ENCODE results near the gene ZNF337. TPM values are rescaled to one million over a fixed set of nuclear protein-coding genes. Genes with fewer than 3 reads are reported as not detected.

The ZNF337 gene
- total RNA-seq, 1 experiment from 2014 or later = 11.4 TPM

GRCh38 chr20:25745738-25746137 is 49.1 kb upstream of the ZNF337 start:
- intact Hi-C loops (cut with micrococcal nuclease) = no loop called here
- POLR2A ChIA-PET = no interaction called here

GRCh38 chr20:25745100-25745499 is 48.4 kb upstream of the ZNF337 start:
- no peak for ATAC-seq
- Histone ChIP-seq H4K20me1 (ENCODE audit: insufficient read depth) (no peaks in the 10 kb centered on the region), H2AFZ (ENCODE audit: low read depth, low read length, poor library complexity, severe bottlenecking) (no peak overlapping the region), H3K9me3 (ENCODE audit: control insufficient read depth in 1 of 2, insufficient read depth in 1 of 2, low read depth in 1 of 2, low read length in 2 of 2) (no peaks in the 10 kb centered on the region), H3K4me1 (ENCODE audit: control insufficient read depth in 1 of 2, insufficient read depth in 2 of 2, low read length in 2 of 2) (no peaks in the 10 kb centered on the region), H3K79me2 (ENCODE audit: insufficient read depth, low read length) (no peaks in the 10 kb centered on the region), H3K9me2 (ENCODE audit: insufficient read depth) (no peaks in the 10 kb centered on the region), H3K9ac (ENCODE audit: low read length) (no peak overlapping the region), H3K4me3 (replicated peaks in 1 of 2; ENCODE audit: low read depth in 1 of 2, low read length in 2 of 2) (no peak overlapping the region), H3K36me3 (ENCODE audit: control insufficient read depth in 1 of 2, insufficient read depth in 2 of 2, low read length in 2 of 2) (no peaks in the 10 kb centered on the region), H3K4me2 (ENCODE audit: low read length) (no peak overlapping the region), H3K27ac (ENCODE audit: low read depth, low read length) (no peak overlapping the region), H3K27me3 (ENCODE audit: insufficient read depth, low read length) (no peaks in the 10 kb centered on the region)
- RAD21 ChIA-PET (ENCODE audit: low non-redundant PET in 1 of 2, low total read pairs in 2 of 2, uncharacterized antibody in 2 of 2, unreplicated experiment in 2 of 2) = no interaction called here
- no peak for DNase-seq (ENCODE audit: low read depth, low spot score)
- intact Hi-C loops (cut with micrococcal nuclease) = no loop called here
- POLR2A ChIA-PET = no interaction called here
- CTCF ChIA-PET = no interaction called here
- no TSS peak for BruUV-seq (replicated peaks)
- TF ChIP-seq ZNF274 (IDR thresholded peaks at IDR 0.05; ENCODE audit: low read depth, low read length) (no peak), FOSL1 (IDR thresholded peaks at IDR 0.05; ENCODE audit: low read depth) (no peak), YY1 (IDR thresholded peaks at IDR 0.05; ENCODE audit: extremely low read depth, insufficient replicate concordance, low read depth, low read length) (no peak), EZH2 (IDR thresholded peaks at IDR 0.05) (no peak), EZH2phosphoT487 (IDR thresholded peaks at IDR 0.05; ENCODE audit: borderline replicate concordance) (no peak), RAD21 (IDR thresholded peaks at IDR 0.05; ENCODE audit: low read depth) (no peak), REST (IDR thresholded peaks at IDR 0.05; ENCODE audit: low read depth) (no peak), SIN3A (IDR thresholded peaks at IDR 0.05; ENCODE audit: low read depth) (no peak), ATF3 (IDR thresholded peaks at IDR 0.05) (no peak)

More at GRCh38 chr20:25745738-25746137, 49.1 kb upstream of the ZNF337 start:
- Histone ChIP-seq H3K9me3 (ENCODE audit: control insufficient read depth in 1 of 2, insufficient read depth in 1 of 2, low read depth in 1 of 2, low read length in 2 of 2) (no peaks in the 10 kb centered on the region), H3K4me2 (ENCODE audit: low read length) (no peak overlapping the region), H4K20me1 (ENCODE audit: insufficient read depth) (no peaks in the 10 kb centered on the region), H3K9me2 (ENCODE audit: insufficient read depth) (no peaks in the 10 kb centered on the region), H3K79me2 (ENCODE audit: insufficient read depth, low read length) (no peaks in the 10 kb centered on the region), H3K36me3 (ENCODE audit: control insufficient read depth in 1 of 2, insufficient read depth in 2 of 2, low read length in 2 of 2) (no peaks in the 10 kb centered on the region), H3K27me3 (ENCODE audit: insufficient read depth, low read length) (no peaks in the 10 kb centered on the region), H3K27ac (ENCODE audit: low read depth, low read length) (no peak overlapping the region), H3K4me1 (ENCODE audit: control insufficient read depth in 1 of 2, insufficient read depth in 2 of 2, low read length in 2 of 2) (no peaks in the 10 kb centered on the region), H3K4me3 (replicated peaks in 1 of 2; ENCODE audit: low read depth in 1 of 2, low read length in 2 of 2) (no peak overlapping the region), H2AFZ (ENCODE audit: low read depth, low read length, poor library complexity, severe bottlenecking) (no peak overlapping the region), H3K9ac (ENCODE audit: low read length) (no peak overlapping the region)
- no TSS peak for BruUV-seq (replicated peaks)
- TF ChIP-seq ATF3 (IDR thresholded peaks at IDR 0.05) = no peak
- TF ChIP-seq MAX (IDR thresholded peaks at IDR 0.05) = no peak
- TF ChIP-seq ZNF274 (IDR thresholded peaks at IDR 0.05; ENCODE audit: low read depth, low read length) = no peak
- TF ChIP-seq ZFX (IDR thresholded peaks at IDR 0.05) = no peak
- no peak for TF ChIP-seq SIN3A (IDR thresholded peaks at IDR 0.05; ENCODE audit: low read depth)
- TF ChIP-seq YY1 (IDR thresholded peaks at IDR 0.05; ENCODE audit: extremely low read depth, insufficient replicate concordance, low read depth, low read length) = no peak
- no peak for TF ChIP-seq SP1 (IDR thresholded peaks at IDR 0.05; ENCODE audit: low read depth)
- TF ChIP-seq POLR2AphosphoS5 (IDR thresholded peaks at IDR 0.05; ENCODE audit: low read depth, low read length) = no peak
- TF ChIP-seq CBX3 (IDR thresholded peaks at IDR 0.05; ENCODE audit: low read depth) = no peak
- TF ChIP-seq EZH2 (IDR thresholded peaks at IDR 0.05) = no peak
- TF ChIP-seq CEBPB (IDR thresholded peaks at IDR 0.05; ENCODE audit: low read depth) = no peak
- no peak for TF ChIP-seq RAD21 (IDR thresholded peaks at IDR 0.05; ENCODE audit: low read depth)
- TF ChIP-seq ELF1 (IDR thresholded peaks at IDR 0.05; ENCODE audit: borderline replicate concordance, low read depth) = no peak
- DNase-seq (ENCODE audit: low read depth, low spot score) = no peak
- CTCF ChIA-PET = no interaction called here
- ATAC-seq = no peak
- RAD21 ChIA-PET (ENCODE audit: low non-redundant PET in 1 of 2, low total read pairs in 2 of 2, uncharacterized antibody in 2 of 2, unreplicated experiment in 2 of 2) = no interaction called here
